BJ (cell line): ENCODE data around the gene EME2. TPM values are rescaled to one million over a fixed set of nuclear protein-coding genes. Genes with fewer than 3 reads are reported as not detected.
A peak's percentile ranks its signal among the peaks of the same experiment; 100 is the strongest.

Experiments
- CTCF ChIA-PET: fragments of 350-600 bp; formaldehyde crosslinking; extraction: SDS; loops from one replicate; lab custom pipeline; 2021; ENCODE audit warnings: antibody characterized with exemption, inconsistent platforms; lab: Yijun Ruan, JAX
- POLR2A ChIA-PET: fragments of 300-600 bp; sonication (Branson Sonifier 250); formaldehyde crosslinking; extraction: SDS; loops from one replicate; lab custom pipeline; 2021; ENCODE audit warnings: antibody characterized with exemption; lab: Charles Lee
- DNase-seq: peaks from one replicate; pipeline ENCODE4 v3.0.0-alpha.2; 2011; ENCODE audit warnings: low read depth
- H3K27me3 ChIP-seq: 2 replicates; pipeline ENCODE4 v1.6.0; 2011; ENCODE audit warnings: low read length; ENCODE audit not compliant: control insufficient read depth, insufficient read depth
- H3K36me3 ChIP-seq: 2 replicates; pipeline ENCODE4 v1.5.1; 2011; ENCODE audit warnings: low read length; ENCODE audit not compliant: control insufficient read depth, insufficient read depth
- H3K4me3 ChIP-seq: 2 replicates; pipeline ENCODE4 v1.5.1; 2011; ENCODE audit warnings: low read depth, mild to moderate bottlenecking, control low read depth, low read length
- CTCF ChIP-seq: IDR thresholded peaks from 2 replicates; pipeline ENCODE4 v1.5.1; 2011; ENCODE audit warnings: low read depth, mild to moderate bottlenecking, control low read depth, inconsistent platforms, low read length, moderate library complexity; ENCODE audit not compliant: insufficient read depth
- polyA plus RNA-seq: library from polyadenylated mRNA; depleted of rRNA; stranded (reverse); fragments of >200 nt; gene quantifications from 2 replicates; pipeline ENCODE4 v1.2.3, GENCODE V29; 2011

The EME2 gene
- polyA plus RNA-seq, 1 experiment, result 4.0 TPM

DNA sequence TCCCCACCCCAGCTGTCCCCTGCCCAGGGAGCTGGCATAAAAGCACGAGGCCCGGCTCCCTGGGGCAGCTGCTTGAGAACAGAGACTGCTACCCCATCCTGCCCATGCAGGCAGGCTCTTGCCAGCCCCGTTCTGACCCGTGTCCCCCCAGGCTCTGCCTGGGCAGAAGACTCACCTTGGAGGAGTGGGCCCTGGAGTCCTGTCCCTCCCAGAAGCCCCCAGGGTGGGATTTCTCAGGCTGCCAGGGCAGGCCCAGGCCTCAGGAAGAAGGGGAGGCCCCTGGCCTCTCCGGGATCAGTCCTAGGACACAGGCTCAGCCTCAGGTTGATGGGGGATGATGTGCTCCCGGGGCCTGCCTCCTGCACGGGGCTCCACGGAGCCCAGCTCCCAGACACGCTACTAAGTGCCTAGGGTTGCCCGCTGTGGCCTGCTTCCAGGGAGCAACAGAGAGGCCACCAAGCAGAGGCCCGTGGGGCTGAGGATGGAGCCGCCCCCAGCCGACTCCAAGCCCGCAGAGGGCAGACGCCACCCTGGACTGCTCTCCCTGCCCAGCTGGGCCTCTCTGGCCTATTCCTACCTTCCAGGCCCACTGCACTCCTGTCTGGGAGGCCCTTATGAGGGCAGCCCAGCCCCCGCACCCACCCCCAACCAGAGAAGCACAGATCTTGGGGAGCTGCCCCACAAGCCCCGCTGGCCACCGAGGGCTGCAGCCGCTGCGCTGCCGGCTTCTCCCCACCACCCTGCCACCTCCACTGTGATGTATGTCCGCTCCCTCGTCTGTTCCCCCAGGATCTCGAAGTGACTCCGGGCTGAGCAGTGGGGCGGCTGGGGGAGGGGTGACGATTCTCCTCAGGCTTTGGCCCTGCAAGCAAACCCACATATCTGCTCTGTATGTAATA, 3.0 kb upstream of the EME2 start:
- ChIA-PET CTCF (interaction anchor here (0.7 to 1.8 kb wide), 4 partner anchors 43 to 160 kb away, joined by 3 to 4 read pairs (median 3); partner anchors contain the start of gene MAPK8IP3), POLR2A (no interaction called here)
- Histone ChIP-seq H3K4me3 (no peak overlapping the region), H3K36me3 (peaks cover 35% of the 10 kb centered on the region), H3K27me3 (no peaks in the 10 kb centered on the region)
- TF ChIP-seq CTCF, result no peak
- no peak for DNase-seq

- ChIA-PET CTCF (interaction anchor here (1.3 to 1.8 kb wide), 2 partner anchors 61 to 64 kb away, joined by 3 to 4 read pairs; partner anchors contain the start of gene MAPK8IP3), POLR2A (interaction anchor here (0.6 kb wide), 1 partner anchor 12 kb away, joined by 3 read pairs; the partner anchor contains the start of gene NUBP2)
- peaks cover 30% of the 10 kb centered on the region for H3K36me3 ChIP-seq
- H3K27me3 ChIP-seq, result no peaks in the 10 kb centered on the region
- H3K4me3 ChIP-seq, result peak overlapping the region; percentile 92
- no peak for DNase-seq
- TF ChIP-seq CTCF, result no peak
Observed at GRCh38 chr16:1770328-1771187, 2.1 kb upstream of the EME2 start.

DNA sequence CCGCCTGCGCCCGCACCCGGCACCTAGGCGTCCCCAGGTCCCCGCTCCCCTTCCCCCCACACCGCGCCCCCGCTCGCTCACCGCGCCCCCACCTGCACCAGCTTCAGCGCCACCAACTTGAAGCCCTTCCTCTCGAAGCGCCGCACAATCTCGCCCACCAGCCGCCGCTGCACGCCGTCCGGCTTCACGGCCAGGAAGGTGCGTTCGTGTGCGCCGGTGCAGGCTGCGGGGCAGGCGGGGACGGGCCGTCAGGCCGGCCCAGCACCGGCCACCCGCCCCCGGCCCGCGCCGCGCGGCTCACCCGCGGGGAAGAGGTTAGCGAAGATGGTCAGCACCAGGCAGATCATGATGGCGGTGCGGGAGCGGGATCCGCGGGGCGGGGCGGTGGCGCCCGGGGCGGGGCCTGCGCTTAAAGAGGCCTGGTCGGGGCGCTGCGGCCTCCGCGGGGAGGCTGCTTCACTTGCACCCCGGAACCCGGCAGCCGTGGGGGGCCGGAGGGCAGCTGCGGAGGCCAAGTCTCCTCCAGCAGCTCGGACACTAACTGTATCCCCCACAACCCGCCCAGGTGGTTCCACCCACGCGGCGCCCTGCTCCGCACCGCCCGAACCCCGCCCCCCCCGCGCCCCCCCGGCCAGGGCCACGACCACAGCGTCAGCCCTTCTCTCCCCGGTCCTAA, 1.3 kb upstream of the EME2 start, which contains the start of gene NME3:
Gene NME3 (minus strand): TSS at position 356 of the 676 bp plus-strand sequence. CDS start 9 bp downstream, at position 347.
- ChIA-PET POLR2A (interaction anchor here (0.6 kb wide), 1 partner anchor 12 kb away, joined by 3 read pairs; the partner anchor contains the start of gene NUBP2), CTCF (interaction anchor here (1.8 kb wide), 1 partner anchor 11 kb away, joined by 5 read pairs; the partner anchor contains the start of genes NUBP2 and SPSB3)
- no peak for TF ChIP-seq CTCF
- H3K36me3 ChIP-seq, result peaks cover 30% of the 10 kb centered on the region
- H3K27me3 ChIP-seq, result no peaks in the 10 kb centered on the region
- peak within 1 kb of the TSS; percentile 92 for H3K4me3 ChIP-seq
- DNase-seq, result no peak

GRCh38 chr16:1771864-1772361, 697 bp upstream of the EME2 start:
- CTCF ChIA-PET, result interaction anchor here (1.8 kb wide), 1 partner anchor 11 kb away, joined by 5 read pairs; the partner anchor contains the start of genes NUBP2 and SPSB3
- Histone ChIP-seq H3K27me3 (no peaks in the 10 kb centered on the region), H3K4me3 (peak overlapping the region; percentile 92), H3K36me3 (peaks cover 31% of the 10 kb centered on the region)
- no peak for DNase-seq
- POLR2A ChIA-PET, result no interaction called here
- no peak for TF ChIP-seq CTCF
